ENCODE results near the gene RYR3. TPM values are rescaled to one million over a fixed set of nuclear protein-coding genes. Genes with fewer than 3 reads are reported as not detected.

RYR3 gene
- polyA plus RNA-seq, 2 donors = 1.0 to 1.8 TPM

DNA sequence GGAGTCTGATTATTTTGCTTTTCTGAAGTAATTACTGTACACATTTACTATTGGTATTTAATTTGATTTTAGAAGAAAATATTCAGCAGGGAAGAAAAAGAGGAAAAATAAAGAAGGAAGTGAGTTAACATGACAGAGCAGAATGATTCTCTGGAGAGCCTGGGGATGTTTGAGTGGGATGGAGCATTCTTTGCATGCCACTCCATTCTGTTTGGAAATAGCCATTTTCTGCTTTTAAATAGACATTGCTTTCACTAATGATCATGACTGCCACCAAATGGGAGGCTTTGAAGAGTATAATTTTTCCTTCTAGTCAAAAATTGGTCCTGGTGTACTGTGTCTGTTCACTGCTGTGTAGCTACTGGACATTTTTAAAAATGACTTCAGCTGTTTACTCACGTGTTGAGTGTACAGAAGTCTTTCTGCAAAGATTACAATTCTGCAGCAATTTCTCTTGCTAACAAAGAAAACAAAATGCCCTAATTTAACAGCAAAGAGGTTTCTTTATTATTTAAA lies 196.1 kb downstream of the RYR3 start:
- Histone ChIP-seq H3K27me3 (ENCODE audit: control insufficient read depth in 1 of 2, insufficient read depth in 2 of 2, low read length in 2 of 2) (peaks cover 0 to 3% of the 10 kb centered on the region in 2 donors), H3K4me3 (ENCODE audit: low read depth in 1 of 2, low read length in 2 of 2) (no peak overlapping the region), H3K9me3 (ENCODE audit: control insufficient read depth in 2 of 2, insufficient read depth in 1 of 2, low read depth in 1 of 2, low read length in 1 of 2) (no peaks in the 10 kb centered on the region), H3K27ac (ENCODE audit: low read depth in 2 of 2, low read length in 1 of 2) (no peak overlapping the region), H3K36me3 (ENCODE audit: control insufficient read depth in 2 of 2, insufficient read depth in 2 of 2, low read length in 1 of 2) (no peaks in the 10 kb centered on the region), H3K4me1 (ENCODE audit: control insufficient read depth in 2 of 2, insufficient read depth in 2 of 2, low read length in 1 of 2) (no peaks in the 10 kb centered on the region)
- 47 to 50% methylated on average over 1 of the region's 1 CpG for WGBS, 2 donors

DNA sequence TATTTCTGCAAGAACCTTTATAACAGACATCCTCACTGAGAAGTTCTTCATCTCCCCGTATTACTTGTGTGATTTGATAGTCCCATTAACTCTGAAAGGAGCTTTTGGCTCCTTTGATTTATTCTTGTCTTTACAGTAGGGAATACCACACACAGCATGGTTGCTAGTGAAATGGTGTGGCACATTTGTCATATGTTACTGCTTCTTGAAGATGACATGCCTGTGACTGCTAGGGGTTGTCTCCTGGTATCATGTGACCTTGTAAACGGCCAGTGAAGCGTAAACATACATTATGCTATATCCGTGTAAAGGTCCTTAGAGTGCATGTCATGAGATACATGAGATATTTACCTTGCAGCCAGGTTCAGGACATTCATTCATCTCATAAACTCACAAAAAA lies 197.9 kb downstream of the RYR3 start:
- Histone ChIP-seq H3K4me3 (ENCODE audit: low read depth in 1 of 2, low read length in 2 of 2) (no peak overlapping the region), H3K27ac (ENCODE audit: low read depth in 2 of 2, low read length in 1 of 2) (no peak overlapping the region), H3K27me3 (ENCODE audit: control insufficient read depth in 1 of 2, insufficient read depth in 2 of 2, low read length in 2 of 2) (peaks cover 0 to 3% of the 10 kb centered on the region in 2 donors), H3K9me3 (ENCODE audit: control insufficient read depth in 2 of 2, insufficient read depth in 1 of 2, low read depth in 1 of 2, low read length in 1 of 2) (no peaks in the 10 kb centered on the region), H3K4me1 (ENCODE audit: control insufficient read depth in 2 of 2, insufficient read depth in 2 of 2, low read length in 1 of 2) (no peaks in the 10 kb centered on the region), H3K36me3 (ENCODE audit: control insufficient read depth in 2 of 2, insufficient read depth in 2 of 2, low read length in 1 of 2) (no peaks in the 10 kb centered on the region)
- WGBS, 2 donors = 54 to 56% methylated on average over 4 of the region's 4 CpGs

DNA sequence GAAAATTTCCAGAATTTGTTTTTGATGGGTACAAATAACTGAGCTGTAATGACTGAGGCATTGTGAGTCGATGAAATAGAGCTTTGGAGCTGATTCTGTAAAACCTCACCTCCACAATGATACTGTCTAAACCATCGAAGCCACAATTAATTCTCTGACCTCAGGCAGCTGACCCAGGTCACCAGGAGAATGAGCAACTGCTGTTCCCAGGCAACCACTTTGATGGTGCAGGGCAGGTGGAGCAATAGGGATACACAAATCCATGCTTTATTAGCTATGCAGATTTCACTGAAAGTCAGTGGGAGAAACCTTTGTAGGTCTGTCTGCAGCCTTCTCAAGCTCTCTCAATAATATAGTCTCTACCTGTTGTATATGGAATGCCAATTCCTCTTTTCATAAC lies 204.4 kb downstream of the RYR3 start:
- WGBS, 2 donors = 61 to 67% methylated on average over 2 of the region's 2 CpGs

DNA sequence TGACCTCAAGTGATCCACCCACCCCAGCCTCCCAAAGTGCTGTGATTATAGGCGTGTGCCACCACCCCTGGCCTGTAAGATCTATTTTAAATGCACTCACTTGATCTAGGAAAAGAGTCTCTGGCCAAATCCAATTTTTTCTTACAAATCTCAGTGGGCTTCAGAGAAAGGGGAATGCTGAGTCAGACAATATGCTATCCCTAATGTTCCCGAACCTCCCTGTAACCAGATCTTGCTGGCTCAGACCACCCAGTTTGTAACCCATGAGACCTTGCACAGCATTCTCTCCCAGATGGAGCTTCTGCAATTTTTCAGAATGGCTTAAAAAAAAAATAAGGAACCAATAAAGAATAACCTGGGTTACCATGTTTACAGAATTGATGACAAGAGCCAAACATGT lies 205.8 kb downstream of the RYR3 start:
- H3K36me3 ChIP-seq (ENCODE audit: control insufficient read depth in 2 of 2, insufficient read depth in 2 of 2, low read length in 1 of 2) = no peaks in the 10 kb centered on the region
- H3K27ac ChIP-seq (ENCODE audit: low read depth in 2 of 2, low read length in 1 of 2) = no peak overlapping the region
- no peak overlapping the region for H3K4me3 ChIP-seq (ENCODE audit: low read depth in 1 of 2, low read length in 2 of 2)
- no peaks in the 10 kb centered on the region for H3K4me1 ChIP-seq (ENCODE audit: control insufficient read depth in 2 of 2, insufficient read depth in 2 of 2, low read length in 1 of 2)
- H3K9me3 ChIP-seq (ENCODE audit: control insufficient read depth in 2 of 2, insufficient read depth in 1 of 2, low read depth in 1 of 2, low read length in 1 of 2) = no peaks in the 10 kb centered on the region
- WGBS, 2 donors = 71 to 76% methylated on average over 2 of the region's 2 CpGs
- no peaks in the 10 kb centered on the region for H3K27me3 ChIP-seq (ENCODE audit: control insufficient read depth in 1 of 2, insufficient read depth in 2 of 2, low read length in 2 of 2)

More for the DNA sequence above, 204.4 kb downstream of the RYR3 start:
- no peaks in the 10 kb centered on the region for H3K9me3 ChIP-seq (ENCODE audit: control insufficient read depth in 2 of 2, insufficient read depth in 1 of 2, low read depth in 1 of 2, low read length in 1 of 2)
- no peaks in the 10 kb centered on the region for H3K27me3 ChIP-seq (ENCODE audit: control insufficient read depth in 1 of 2, insufficient read depth in 2 of 2, low read length in 2 of 2)
- H3K4me1 ChIP-seq (ENCODE audit: control insufficient read depth in 2 of 2, insufficient read depth in 2 of 2, low read length in 1 of 2) = no peaks in the 10 kb centered on the region
- no peak overlapping the region for H3K27ac ChIP-seq (ENCODE audit: low read depth in 2 of 2, low read length in 1 of 2)
- no peak overlapping the region for H3K4me3 ChIP-seq (ENCODE audit: low read depth in 1 of 2, low read length in 2 of 2)
- no peaks in the 10 kb centered on the region for H3K36me3 ChIP-seq (ENCODE audit: control insufficient read depth in 2 of 2, insufficient read depth in 2 of 2, low read length in 1 of 2)

DNA sequence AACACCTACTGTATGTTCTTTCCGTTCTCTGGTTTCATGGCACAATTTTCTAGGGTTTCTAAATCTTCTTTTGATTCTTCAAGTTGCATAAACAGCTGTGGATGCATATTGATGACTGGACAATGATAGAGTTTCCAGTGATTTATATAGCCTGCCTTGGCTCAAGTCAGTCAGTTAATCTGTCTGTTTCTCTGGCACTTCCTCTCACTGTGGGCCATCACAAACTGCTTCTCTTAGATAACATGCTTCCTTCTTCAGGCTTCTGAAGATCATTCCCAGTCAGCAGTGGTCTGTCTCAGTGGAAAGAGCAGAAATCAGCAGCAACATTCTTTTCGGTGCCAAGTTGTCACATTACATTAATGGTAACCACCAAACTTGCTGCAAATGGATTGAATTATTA lies 207.2 kb downstream of the RYR3 start:
- Histone ChIP-seq H3K9me3 (ENCODE audit: control insufficient read depth in 2 of 2, insufficient read depth in 1 of 2, low read depth in 1 of 2, low read length in 1 of 2) (no peaks in the 10 kb centered on the region), H3K36me3 (ENCODE audit: control insufficient read depth in 2 of 2, insufficient read depth in 2 of 2, low read length in 1 of 2) (no peaks in the 10 kb centered on the region), H3K27ac (ENCODE audit: low read depth in 2 of 2, low read length in 1 of 2) (no peak overlapping the region), H3K27me3 (ENCODE audit: control insufficient read depth in 1 of 2, insufficient read depth in 2 of 2, low read length in 2 of 2) (no peaks in the 10 kb centered on the region), H3K4me3 (ENCODE audit: low read depth in 1 of 2, low read length in 2 of 2) (no peak overlapping the region), H3K4me1 (ENCODE audit: control insufficient read depth in 2 of 2, insufficient read depth in 2 of 2, low read length in 1 of 2) (no peaks in the 10 kb centered on the region)
- WGBS, 2 donors = 36 to 60% methylated on average over 2 of the region's 2 CpGs

DNA sequence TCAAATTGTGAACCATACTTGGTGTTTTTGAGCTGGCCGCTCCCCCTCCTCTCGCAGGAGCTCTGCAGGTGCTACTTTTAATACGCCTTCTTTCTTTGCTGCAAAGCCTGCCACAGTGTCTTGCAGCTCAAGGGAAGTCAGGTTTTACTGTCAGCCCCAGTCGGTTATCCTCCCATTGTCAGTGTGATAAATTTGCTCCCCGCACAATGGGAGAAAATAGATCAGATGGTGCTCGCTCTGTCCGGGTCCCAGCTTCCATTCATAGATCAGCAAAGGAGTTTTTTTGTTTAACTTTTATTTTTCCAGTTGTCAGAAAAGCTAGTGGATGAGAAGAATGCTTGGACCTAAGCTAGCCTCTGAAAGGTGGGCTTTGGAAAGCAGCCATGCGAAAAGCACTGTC lies 207.7 kb downstream of the RYR3 start:
- 71 to 73% methylated on average over 8 of the region's 8 CpGs for WGBS, 2 donors
- Histone ChIP-seq H3K9me3 (ENCODE audit: control insufficient read depth in 2 of 2, insufficient read depth in 1 of 2, low read depth in 1 of 2, low read length in 1 of 2) (peaks cover 0 to under 1% of the 10 kb centered on the region in 2 donors), H3K27ac (ENCODE audit: low read depth in 2 of 2, low read length in 1 of 2) (no peak overlapping the region), H3K27me3 (ENCODE audit: control insufficient read depth in 1 of 2, insufficient read depth in 2 of 2, low read length in 2 of 2) (no peaks in the 10 kb centered on the region), H3K4me3 (ENCODE audit: low read depth in 1 of 2, low read length in 2 of 2) (no peak overlapping the region), H3K36me3 (ENCODE audit: control insufficient read depth in 2 of 2, insufficient read depth in 2 of 2, low read length in 1 of 2) (no peaks in the 10 kb centered on the region), H3K4me1 (ENCODE audit: control insufficient read depth in 2 of 2, insufficient read depth in 2 of 2, low read length in 1 of 2) (no peaks in the 10 kb centered on the region)

DNA sequence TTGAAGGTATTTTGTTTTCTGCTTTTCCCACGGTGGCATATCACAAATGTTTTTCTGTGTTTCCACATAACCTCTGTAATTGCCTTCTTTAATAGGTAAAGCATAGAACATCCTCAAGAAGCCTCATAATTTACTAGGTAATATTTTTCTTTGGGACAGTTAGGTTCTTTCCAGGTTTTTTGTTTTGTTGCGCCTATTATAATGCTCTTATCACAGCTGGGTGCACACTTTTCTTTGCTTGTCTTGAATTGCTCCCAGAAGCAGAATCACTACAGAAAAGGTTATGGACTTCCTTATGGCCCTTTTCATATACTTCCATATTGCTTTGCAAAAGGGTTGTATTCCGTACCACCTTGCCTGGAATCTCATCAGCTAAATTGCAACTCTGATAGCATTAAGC lies 213.5 kb downstream of the RYR3 start:
- Histone ChIP-seq H3K27ac (ENCODE audit: low read depth in 2 of 2, low read length in 1 of 2) (no peak overlapping the region), H3K36me3 (ENCODE audit: control insufficient read depth in 2 of 2, insufficient read depth in 2 of 2, low read length in 1 of 2) (no peaks in the 10 kb centered on the region), H3K9me3 (ENCODE audit: control insufficient read depth in 2 of 2, insufficient read depth in 1 of 2, low read depth in 1 of 2, low read length in 1 of 2) (peaks cover 0 to 2% of the 10 kb centered on the region in 2 donors), H3K4me3 (ENCODE audit: low read depth in 1 of 2, low read length in 2 of 2) (no peak overlapping the region), H3K27me3 (ENCODE audit: control insufficient read depth in 1 of 2, insufficient read depth in 2 of 2, low read length in 2 of 2) (no peaks in the 10 kb centered on the region), H3K4me1 (ENCODE audit: control insufficient read depth in 2 of 2, insufficient read depth in 2 of 2, low read length in 1 of 2) (no peaks in the 10 kb centered on the region)
- WGBS, 2 donors = 87 to 89% methylated on average over 3 of the region's 3 CpGs

DNA sequence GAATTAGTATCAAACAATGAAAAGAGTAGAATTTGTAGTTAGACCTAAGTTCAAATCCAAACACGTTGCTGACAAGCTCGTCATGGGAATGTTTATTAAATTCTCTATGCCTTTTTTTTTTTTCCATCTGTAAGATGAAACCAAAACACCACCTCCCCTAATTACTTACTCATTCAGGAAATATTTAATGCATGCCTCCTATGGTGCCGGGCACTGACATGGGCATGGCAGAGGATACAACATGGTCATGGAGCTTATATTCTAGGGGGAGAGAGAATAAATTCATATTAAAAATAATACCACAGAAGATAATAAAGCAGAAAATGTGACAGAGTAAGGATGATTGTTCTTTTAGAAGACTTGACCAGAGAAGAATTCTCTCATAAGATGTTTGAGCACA lies 215.8 kb downstream of the RYR3 start:
- 54 to 66% methylated on average over 3 of the region's 3 CpGs for WGBS, 2 donors
- H3K9me3 ChIP-seq (ENCODE audit: control insufficient read depth in 2 of 2, insufficient read depth in 1 of 2, low read depth in 1 of 2, low read length in 1 of 2) = peaks cover 0 to 2% of the 10 kb centered on the region in 2 donors
- H3K36me3 ChIP-seq (ENCODE audit: control insufficient read depth in 2 of 2, insufficient read depth in 2 of 2, low read length in 1 of 2) = no peaks in the 10 kb centered on the region
- no peaks in the 10 kb centered on the region for H3K4me1 ChIP-seq (ENCODE audit: control insufficient read depth in 2 of 2, insufficient read depth in 2 of 2, low read length in 1 of 2)
- H3K27me3 ChIP-seq (ENCODE audit: control insufficient read depth in 1 of 2, insufficient read depth in 2 of 2, low read length in 2 of 2) = no peaks in the 10 kb centered on the region
- H3K27ac ChIP-seq (ENCODE audit: low read depth in 2 of 2, low read length in 1 of 2) = no peak overlapping the region
- H3K4me3 ChIP-seq (ENCODE audit: low read depth in 1 of 2, low read length in 2 of 2) = no peak overlapping the region

DNA sequence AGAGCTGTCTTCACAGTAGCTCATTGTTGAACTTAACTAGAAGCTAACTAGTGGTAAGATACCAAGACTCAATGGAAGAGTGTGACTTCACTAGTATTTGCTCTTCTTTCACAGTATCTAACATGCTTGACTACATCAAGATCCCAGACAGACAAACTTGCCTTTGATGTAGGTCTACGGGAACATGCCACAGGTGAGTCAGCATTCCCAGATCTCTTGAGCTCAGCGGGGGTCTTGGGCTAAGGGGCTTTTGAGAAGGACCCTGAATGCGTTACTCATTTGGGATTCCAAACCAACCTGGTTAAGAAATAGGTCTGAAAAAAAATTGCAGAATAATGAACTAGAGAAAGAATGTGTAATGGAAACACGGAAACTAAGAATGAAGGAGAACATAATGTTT lies 222.4 kb downstream of the RYR3 start:
- 77 to 78% methylated on average over 4 of the region's 4 CpGs for WGBS, 2 donors
- Histone ChIP-seq H3K9me3 (ENCODE audit: control insufficient read depth in 2 of 2, insufficient read depth in 1 of 2, low read depth in 1 of 2, low read length in 1 of 2) (no peaks in the 10 kb centered on the region), H3K27ac (ENCODE audit: low read depth in 2 of 2, low read length in 1 of 2) (no peak overlapping the region)

DNA sequence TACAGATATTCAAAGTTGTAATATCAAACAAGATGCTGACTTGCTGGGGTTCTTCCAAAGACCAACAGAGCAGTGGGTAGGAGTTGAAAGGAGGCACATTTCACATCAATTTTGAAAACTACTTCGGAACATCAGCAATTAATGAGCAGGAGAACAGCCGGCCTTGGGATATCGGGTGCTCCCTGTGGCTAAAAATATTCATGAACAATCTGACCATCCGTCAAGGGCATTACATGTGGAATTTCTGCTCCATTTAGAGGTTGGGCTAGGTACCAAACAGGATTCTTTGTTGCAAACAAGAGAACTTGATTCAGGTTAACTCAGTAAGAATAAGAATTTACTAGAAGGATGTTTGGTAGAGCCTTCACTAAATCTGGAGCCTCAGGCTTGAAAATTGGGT lies 223.9 kb downstream of the RYR3 start:
- Histone ChIP-seq H3K4me3 (ENCODE audit: low read depth in 1 of 2, low read length in 2 of 2) (no peak overlapping the region), H3K4me1 (ENCODE audit: control insufficient read depth in 2 of 2, insufficient read depth in 2 of 2, low read length in 1 of 2) (no peaks in the 10 kb centered on the region), H3K9me3 (ENCODE audit: control insufficient read depth in 2 of 2, insufficient read depth in 1 of 2, low read depth in 1 of 2, low read length in 1 of 2) (no peaks in the 10 kb centered on the region), H3K27me3 (ENCODE audit: control insufficient read depth in 1 of 2, insufficient read depth in 2 of 2, low read length in 2 of 2) (no peaks in the 10 kb centered on the region), H3K27ac (ENCODE audit: low read depth in 2 of 2, low read length in 1 of 2) (no peak overlapping the region), H3K36me3 (ENCODE audit: control insufficient read depth in 2 of 2, insufficient read depth in 2 of 2, low read length in 1 of 2) (no peaks in the 10 kb centered on the region)
- 83 to 85% methylated on average over 4 of the region's 4 CpGs for WGBS, 2 donors

More for the DNA sequence above, 222.4 kb downstream of the RYR3 start:
- Histone ChIP-seq H3K4me1 (ENCODE audit: control insufficient read depth in 2 of 2, insufficient read depth in 2 of 2, low read length in 1 of 2) (no peaks in the 10 kb centered on the region), H3K27me3 (ENCODE audit: control insufficient read depth in 1 of 2, insufficient read depth in 2 of 2, low read length in 2 of 2) (no peaks in the 10 kb centered on the region), H3K4me3 (ENCODE audit: low read depth in 1 of 2, low read length in 2 of 2) (no peak overlapping the region), H3K36me3 (ENCODE audit: control insufficient read depth in 2 of 2, insufficient read depth in 2 of 2, low read length in 1 of 2) (no peaks in the 10 kb centered on the region)
